HFF-Myc (cell line): ENCODE measurements around the gene ATP2B2.

Experiments
- DNase-seq: peaks from one replicate; pipeline ENCODE4 v3.0.0-alpha.2; 2011; ENCODE audit warnings: low read depth; ENCODE audit errors: extremely low read depth
- H3K4me3 ChIP-seq: replicated peaks from 2 replicates; pipeline ENCODE4 v1.5.1; 2011; ENCODE audit warnings: low read depth, mild to moderate bottlenecking, control low read depth, low read length
- TF ChIP-seq, protein P1 (sequence below): IDR thresholded peaks from 2 replicates; pipeline ENCODE4 v1.5.1; 2012; ENCODE audit warnings: mild to moderate bottlenecking, low read depth, low read length, control low read depth; ENCODE audit errors: missing control alignments

Gene ATP2B2

DNA sequence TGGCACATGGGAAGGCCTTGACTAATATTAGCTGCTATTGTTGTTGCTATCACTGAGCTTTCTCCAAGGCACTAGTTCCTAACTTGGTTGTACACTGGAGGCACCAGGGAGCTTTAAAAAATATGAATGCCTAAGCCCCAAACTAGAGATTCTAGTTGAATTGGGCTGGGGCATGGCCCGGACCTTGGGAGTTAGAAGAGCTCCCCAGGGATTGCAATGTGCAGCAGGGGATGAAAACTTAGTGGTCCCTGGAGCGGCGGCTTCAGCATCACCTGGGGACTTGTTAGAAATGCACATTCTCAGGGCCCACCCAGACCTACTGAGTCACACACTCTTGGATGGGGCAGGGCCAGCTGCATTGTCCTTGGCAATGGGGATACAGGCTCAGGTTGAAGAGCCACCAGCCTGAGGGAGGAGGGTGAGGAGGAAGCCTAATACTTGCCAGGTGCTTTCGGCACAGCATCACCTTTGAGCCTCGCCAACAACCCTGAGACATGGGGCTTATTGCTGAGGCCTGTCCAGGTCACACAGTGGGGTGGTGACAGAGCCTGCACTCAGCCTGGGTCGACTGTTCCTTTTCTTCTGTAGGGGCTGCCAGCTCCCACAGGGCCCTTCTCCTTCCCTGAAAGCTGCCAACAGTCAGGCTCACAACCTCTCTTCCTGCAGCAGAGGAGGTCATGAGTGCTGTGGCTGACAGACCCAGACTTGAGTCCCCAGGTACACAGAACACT lies 84.5 kb downstream of the ATP2B2 start:
- no peak overlapping the region for H3K4me3 ChIP-seq
- DNase-seq = no peak
- TF ChIP-seq, protein P1, sequence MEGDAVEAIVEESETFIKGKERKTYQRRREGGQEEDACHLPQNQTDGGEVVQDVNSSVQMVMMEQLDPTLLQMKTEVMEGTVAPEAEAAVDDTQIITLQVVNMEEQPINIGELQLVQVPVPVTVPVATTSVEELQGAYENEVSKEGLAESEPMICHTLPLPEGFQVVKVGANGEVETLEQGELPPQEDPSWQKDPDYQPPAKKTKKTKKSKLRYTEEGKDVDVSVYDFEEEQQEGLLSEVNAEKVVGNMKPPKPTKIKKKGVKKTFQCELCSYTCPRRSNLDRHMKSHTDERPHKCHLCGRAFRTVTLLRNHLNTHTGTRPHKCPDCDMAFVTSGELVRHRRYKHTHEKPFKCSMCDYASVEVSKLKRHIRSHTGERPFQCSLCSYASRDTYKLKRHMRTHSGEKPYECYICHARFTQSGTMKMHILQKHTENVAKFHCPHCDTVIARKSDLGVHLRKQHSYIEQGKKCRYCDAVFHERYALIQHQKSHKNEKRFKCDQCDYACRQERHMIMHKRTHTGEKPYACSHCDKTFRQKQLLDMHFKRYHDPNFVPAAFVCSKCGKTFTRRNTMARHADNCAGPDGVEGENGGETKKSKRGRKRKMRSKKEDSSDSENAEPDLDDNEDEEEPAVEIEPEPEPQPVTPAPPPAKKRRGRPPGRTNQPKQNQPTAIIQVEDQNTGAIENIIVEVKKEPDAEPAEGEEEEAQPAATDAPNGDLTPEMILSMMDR = no peak

DNA sequence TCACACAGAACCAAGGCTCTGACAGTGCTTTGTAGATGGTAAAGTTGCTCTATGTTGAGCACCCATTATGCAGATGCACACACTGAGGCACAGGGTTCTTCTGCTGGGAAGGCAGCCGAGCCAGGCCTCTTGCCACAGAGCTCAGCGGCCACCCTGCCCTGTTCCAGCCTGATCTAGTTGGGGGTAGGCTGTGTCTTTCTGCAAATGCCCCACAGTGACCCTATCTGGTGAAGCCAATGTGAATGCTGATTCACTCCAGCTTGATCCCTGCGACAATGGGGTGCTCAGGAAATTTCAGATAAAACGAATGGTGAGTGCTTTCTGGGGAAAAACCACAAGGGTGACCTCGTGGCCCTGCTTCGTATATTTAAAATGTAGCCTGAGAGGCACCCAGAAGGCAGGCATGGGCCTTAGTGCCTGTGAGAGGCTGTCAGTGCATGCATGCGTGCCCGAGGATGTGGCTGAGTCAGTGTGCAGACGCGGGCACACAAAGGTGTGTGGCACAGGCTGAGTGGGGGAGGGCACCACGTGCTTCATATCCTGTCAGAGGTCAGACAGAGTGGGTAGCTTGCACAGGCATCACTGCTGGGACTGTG lies 85.7 kb downstream of the ATP2B2 start:
- TF ChIP-seq, protein P1 = no peak
- H3K4me3 ChIP-seq = no peak overlapping the region
- DNase-seq = no peak

DNA sequence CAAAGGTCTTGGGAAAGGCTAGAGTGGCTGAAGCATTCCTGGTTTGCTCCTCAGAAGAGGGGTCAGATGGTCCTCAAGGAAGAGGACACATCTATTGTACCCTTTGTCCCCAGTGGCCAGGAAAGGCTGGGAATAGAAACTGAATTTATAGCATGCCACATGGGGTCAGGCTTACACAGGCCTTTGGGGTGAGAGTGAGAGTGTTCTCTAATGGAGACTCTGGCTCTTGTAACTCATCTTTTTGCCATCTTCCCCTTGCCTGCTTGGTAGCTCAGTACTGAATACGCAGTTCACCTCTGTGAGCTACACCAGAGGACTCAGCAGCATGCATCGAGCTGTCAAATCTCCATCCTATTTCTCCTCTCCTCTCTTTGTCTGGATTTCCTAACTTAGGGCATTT lies 87.5 kb downstream of the ATP2B2 start:
- no peak for DNase-seq
- TF ChIP-seq, protein P1 = peak; percentile 16
- H3K4me3 ChIP-seq = no peak overlapping the region

DNA sequence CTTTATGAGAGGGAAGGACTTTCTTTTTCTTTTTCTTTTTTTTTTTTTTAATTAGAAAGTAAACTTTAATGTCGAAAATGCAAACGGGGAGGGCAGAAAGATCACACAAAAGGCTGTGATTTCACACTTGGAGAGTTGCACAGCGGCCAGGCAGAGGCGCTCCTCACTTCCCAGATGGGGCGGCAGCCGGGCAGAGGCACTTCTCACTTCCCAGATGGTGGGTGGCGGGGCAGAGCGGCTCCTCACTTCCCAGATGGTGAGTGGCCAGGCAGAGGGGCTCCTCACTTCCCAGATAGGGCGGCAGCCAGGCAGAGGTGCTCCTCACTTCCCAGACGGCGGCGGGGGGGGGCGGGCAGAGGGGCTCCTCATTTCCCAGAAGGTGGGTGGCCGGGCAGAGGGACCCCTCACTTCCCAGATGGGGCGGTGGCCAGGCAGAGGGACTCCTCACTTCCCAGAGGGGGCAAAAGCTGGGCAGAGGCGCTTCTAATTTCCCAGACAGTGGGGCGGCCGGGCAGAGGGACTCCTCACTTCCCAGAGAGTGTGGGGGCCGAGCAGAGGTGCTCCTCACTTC lies 88.6 kb downstream of the ATP2B2 start:
- DNase-seq = no peak
- TF ChIP-seq, protein P1 = no peak
- H3K4me3 ChIP-seq = no peak overlapping the region

DNA sequence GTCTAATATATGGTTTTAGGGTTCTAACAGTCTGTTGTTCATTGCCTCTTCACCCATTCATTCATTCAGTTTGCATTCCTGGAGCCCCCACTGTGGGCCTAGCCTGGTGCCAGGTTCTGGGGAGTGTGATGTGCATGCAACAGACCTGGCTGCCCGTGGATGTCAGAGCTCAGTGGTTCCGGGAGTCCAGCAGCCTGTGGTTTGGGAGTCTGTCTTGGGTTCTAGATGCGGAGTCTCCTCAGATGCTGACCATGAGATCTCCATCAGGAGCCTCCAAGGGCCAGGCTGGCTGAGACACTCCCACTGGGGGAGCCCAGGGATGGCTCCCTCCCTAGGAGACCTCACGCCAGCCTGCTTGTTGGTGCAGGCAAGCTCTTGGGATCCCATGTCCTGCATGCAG lies 92.3 kb downstream of the ATP2B2 start:
- TF ChIP-seq, protein P1 = no peak
- no peak overlapping the region for H3K4me3 ChIP-seq
- no peak for DNase-seq

DNA sequence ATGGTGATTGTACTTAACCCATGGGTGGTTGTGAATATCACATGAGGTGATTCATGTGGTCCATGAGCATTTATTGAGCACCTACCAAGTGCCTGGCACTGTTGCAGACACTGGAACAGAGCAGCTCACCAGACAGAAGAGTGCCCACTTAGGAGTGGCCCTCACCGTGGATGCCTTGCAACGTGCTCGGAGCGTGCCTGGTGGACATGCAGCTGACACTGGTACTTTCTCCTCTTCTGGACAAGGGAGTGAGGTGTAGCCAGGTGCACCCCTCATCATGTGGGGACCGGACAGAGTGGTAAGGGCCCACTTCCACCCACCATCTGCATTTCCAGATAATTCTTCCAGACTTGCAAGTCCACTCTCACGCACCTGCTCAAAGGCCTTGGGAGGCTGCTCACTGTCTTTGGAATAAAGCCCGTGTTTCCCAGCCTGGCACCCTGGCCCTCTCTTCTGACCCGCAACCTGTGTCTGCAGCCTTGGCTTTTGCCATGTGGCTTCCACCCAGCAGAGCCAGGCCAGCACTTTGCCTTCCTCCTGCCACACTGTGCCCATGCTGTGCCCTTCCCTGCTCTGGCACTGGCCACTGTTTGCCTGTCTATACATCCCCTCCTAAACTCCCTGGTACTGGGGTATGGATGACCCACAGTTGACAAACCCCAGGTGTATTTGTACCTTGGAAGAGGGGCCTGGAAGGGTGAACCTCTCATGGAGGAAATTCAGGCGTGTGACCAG lies 93.6 kb downstream of the ATP2B2 start:
- TF ChIP-seq, protein P1 = no peak
- no peak for DNase-seq

More for the DNA sequence above, 93.6 kb downstream of the ATP2B2 start:
- no peak overlapping the region for H3K4me3 ChIP-seq
